ENCODE measurements around the gene FBXL15.

GRCh38 chr10:102423372-102423968 is 2.8 kb downstream of the FBXL15 start:
- TF ChIP-seq, protein P1, sequence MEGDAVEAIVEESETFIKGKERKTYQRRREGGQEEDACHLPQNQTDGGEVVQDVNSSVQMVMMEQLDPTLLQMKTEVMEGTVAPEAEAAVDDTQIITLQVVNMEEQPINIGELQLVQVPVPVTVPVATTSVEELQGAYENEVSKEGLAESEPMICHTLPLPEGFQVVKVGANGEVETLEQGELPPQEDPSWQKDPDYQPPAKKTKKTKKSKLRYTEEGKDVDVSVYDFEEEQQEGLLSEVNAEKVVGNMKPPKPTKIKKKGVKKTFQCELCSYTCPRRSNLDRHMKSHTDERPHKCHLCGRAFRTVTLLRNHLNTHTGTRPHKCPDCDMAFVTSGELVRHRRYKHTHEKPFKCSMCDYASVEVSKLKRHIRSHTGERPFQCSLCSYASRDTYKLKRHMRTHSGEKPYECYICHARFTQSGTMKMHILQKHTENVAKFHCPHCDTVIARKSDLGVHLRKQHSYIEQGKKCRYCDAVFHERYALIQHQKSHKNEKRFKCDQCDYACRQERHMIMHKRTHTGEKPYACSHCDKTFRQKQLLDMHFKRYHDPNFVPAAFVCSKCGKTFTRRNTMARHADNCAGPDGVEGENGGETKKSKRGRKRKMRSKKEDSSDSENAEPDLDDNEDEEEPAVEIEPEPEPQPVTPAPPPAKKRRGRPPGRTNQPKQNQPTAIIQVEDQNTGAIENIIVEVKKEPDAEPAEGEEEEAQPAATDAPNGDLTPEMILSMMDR (conservative IDR thresholded peaks at IDR 0.05; ENCODE audit: low read depth in 2 of 2), result no peak
- no peak for TF ChIP-seq EZH2 (IDR thresholded peaks at IDR 0.05; ENCODE audit: low read depth, unreplicated experiment)
- TF ChIP-seq REST (IDR thresholded peaks at IDR 0.05; ENCODE audit: unreplicated experiment), result no peak
- TF ChIP-seq POLR2AphosphoS5 (IDR thresholded peaks at IDR 0.05; ENCODE audit: low read depth), result no peak
- no peak for TF ChIP-seq CREB1 (CRISPR knock-in tag; IDR thresholded peaks at IDR 0.05; ENCODE audit: low read depth)
- TF ChIP-seq EZH2phosphoT487 (IDR thresholded peaks at IDR 0.05; ENCODE audit: unreplicated experiment), result no peak
- no peak for TF ChIP-seq JUNB (IDR thresholded peaks at IDR 0.05; ENCODE audit: unreplicated experiment)
- TF ChIP-seq, protein P2, sequence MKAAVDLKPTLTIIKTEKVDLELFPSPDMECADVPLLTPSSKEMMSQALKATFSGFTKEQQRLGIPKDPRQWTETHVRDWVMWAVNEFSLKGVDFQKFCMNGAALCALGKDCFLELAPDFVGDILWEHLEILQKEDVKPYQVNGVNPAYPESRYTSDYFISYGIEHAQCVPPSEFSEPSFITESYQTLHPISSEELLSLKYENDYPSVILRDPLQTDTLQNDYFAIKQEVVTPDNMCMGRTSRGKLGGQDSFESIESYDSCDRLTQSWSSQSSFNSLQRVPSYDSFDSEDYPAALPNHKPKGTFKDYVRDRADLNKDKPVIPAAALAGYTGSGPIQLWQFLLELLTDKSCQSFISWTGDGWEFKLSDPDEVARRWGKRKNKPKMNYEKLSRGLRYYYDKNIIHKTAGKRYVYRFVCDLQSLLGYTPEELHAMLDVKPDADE (IDR thresholded peaks at IDR 0.05), result no peak
- no peak for TF ChIP-seq ZNF331 (CRISPR knock-in tag; IDR thresholded peaks at IDR 0.05; ENCODE audit: low read depth)
- no peak for TF ChIP-seq ZNF114 (CRISPR knock-in tag; IDR thresholded peaks at IDR 0.05)
- no peak for TF ChIP-seq STAT1 (IDR thresholded peaks at IDR 0.05; ENCODE audit: unreplicated experiment)
- TF ChIP-seq, protein P3, sequence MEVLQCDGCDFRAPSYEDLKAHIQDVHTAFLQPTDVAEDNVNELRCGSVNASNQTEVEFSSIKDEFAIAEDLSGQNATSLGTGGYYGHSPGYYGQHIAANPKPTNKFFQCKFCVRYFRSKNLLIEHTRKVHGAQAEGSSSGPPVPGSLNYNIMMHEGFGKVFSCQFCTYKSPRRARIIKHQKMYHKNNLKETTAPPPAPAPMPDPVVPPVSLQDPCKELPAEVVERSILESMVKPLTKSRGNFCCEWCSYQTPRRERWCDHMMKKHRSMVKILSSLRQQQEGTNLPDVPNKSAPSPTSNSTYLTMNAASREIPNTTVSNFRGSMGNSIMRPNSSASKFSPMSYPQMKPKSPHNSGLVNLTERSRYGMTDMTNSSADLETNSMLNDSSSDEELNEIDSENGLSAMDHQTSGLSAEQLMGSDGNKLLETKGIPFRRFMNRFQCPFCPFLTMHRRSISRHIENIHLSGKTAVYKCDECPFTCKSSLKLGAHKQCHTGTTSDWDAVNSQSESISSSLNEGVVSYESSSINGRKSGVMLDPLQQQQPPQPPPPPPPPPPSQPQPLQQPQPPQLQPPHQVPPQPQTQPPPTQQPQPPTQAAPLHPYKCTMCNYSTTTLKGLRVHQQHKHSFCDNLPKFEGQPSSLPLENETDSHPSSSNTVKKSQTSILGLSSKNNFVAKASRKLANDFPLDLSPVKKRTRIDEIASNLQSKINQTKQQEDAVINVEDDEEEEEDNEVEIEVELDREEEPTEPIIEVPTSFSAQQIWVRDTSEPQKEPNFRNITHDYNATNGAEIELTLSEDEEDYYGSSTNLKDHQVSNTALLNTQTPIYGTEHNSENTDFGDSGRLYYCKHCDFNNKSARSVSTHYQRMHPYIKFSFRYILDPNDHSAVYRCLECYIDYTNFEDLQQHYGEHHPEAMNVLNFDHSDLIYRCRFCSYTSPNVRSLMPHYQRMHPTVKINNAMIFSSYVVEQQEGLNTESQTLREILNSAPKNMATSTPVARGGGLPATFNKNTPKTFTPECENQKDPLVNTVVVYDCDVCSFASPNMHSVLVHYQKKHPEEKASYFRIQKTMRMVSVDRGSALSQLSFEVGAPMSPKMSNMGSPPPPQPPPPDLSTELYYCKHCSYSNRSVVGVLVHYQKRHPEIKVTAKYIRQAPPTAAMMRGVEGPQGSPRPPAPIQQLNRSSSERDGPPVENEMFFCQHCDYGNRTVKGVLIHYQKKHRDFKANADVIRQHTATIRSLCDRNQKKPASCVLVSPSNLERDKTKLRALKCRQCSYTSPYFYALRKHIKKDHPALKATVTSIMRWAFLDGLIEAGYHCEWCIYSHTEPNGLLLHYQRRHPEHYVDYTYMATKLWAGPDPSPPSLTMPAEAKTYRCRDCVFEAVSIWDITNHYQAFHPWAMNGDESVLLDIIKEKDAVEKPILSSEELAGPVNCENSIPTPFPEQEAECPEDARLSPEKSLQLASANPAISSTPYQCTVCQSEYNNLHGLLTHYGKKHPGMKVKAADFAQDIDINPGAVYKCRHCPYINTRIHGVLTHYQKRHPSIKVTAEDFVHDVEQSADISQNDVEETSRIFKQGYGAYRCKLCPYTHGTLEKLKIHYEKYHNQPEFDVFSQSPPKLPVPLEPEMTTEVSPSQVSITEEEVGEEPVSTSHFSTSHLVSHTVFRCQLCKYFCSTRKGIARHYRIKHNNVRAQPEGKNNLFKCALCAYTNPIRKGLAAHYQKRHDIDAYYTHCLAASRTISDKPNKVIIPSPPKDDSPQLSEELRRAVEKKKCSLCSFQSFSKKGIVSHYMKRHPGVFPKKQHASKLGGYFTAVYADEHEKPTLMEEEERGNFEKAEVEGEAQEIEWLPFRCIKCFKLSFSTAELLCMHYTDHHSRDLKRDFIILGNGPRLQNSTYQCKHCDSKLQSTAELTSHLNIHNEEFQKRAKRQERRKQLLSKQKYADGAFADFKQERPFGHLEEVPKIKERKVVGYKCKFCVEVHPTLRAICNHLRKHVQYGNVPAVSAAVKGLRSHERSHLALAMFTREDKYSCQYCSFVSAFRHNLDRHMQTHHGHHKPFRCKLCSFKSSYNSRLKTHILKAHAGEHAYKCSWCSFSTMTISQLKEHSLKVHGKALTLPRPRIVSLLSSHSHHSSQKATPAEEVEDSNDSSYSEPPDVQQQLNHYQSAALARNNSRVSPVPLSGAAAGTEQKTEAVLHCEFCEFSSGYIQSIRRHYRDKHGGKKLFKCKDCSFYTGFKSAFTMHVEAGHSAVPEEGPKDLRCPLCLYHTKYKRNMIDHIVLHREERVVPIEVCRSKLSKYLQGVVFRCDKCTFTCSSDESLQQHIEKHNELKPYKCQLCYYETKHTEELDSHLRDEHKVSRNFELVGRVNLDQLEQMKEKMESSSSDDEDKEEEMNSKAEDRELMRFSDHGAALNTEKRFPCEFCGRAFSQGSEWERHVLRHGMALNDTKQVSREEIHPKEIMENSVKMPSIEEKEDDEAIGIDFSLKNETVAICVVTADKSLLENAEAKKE (CRISPR knock-in tag; IDR thresholded peaks at IDR 0.05), result no peak
